ENCODE data around the gene ENPP6.

ENPP6 gene

GRCh38 chr4:184217634-184218033 is at the start of gene ENPP6:
ENPP6 (minus strand) TSS chr4:184217873; CDS start chr4:184217819, 54 bp downstream.
- TF ChIP-seq CTCF (IDR thresholded peaks at IDR 0.05; ENCODE audit: low read depth, low read length, missing control alignments), result no peak
- no peak for DNase-seq (ENCODE audit: extremely low read depth, low read depth)
- H3K4me3 ChIP-seq (replicated peaks; ENCODE audit: low read depth, low read length), result no peak within 1 kb of the TSS

- no peak for DNase-seq (ENCODE audit: extremely low read depth, low read depth)
- no peak overlapping the region for H3K4me3 ChIP-seq (replicated peaks; ENCODE audit: low read depth, low read length)
- no peak for TF ChIP-seq CTCF (IDR thresholded peaks at IDR 0.05; ENCODE audit: low read depth, low read length, missing control alignments)
These were observed 49.5 kb upstream of the ENPP6 start for GRCh38 chr4:184267206-184267608.

GRCh38 chr4:184265546-184266351 is 48.1 kb upstream of the ENPP6 start:
- no peak for TF ChIP-seq CTCF (IDR thresholded peaks at IDR 0.05; ENCODE audit: low read depth, low read length, missing control alignments)
- no peak for DNase-seq (ENCODE audit: extremely low read depth, low read depth)
- H3K4me3 ChIP-seq (replicated peaks; ENCODE audit: low read depth, low read length), result no peak overlapping the region

GRCh38 chr4:184263910-184264732 is 46.4 kb upstream of the ENPP6 start:
- no peak overlapping the region for H3K4me3 ChIP-seq (replicated peaks; ENCODE audit: low read depth, low read length)
- TF ChIP-seq CTCF (IDR thresholded peaks at IDR 0.05; ENCODE audit: low read depth, low read length, missing control alignments), result peak; percentile 71
- peak; percentile 75 for DNase-seq (ENCODE audit: extremely low read depth, low read depth)

- H3K4me3 ChIP-seq (replicated peaks; ENCODE audit: low read depth, low read length), result no peak overlapping the region
- DNase-seq (ENCODE audit: extremely low read depth, low read depth), result no peak
- no peak for TF ChIP-seq CTCF (IDR thresholded peaks at IDR 0.05; ENCODE audit: low read depth, low read length, missing control alignments)
These were observed 45.8 kb upstream of the ENPP6 start for GRCh38 chr4:184263461-184263860.

- no peak for DNase-seq (ENCODE audit: extremely low read depth, low read depth)
- H3K4me3 ChIP-seq (replicated peaks; ENCODE audit: low read depth, low read length), result no peak overlapping the region
- TF ChIP-seq CTCF (IDR thresholded peaks at IDR 0.05; ENCODE audit: low read depth, low read length, missing control alignments), result no peak
These were observed 45.2 kb upstream of the ENPP6 start for GRCh38 chr4:184262901-184263300.
